ENCODE data around the gene TULP4. TPM values are rescaled to one million over a fixed set of nuclear protein-coding genes. Genes with fewer than 3 reads are reported as not detected.

TULP4 gene
- total RNA-seq, 1 donor from 2014 or later, result 406 TPM

DNA sequence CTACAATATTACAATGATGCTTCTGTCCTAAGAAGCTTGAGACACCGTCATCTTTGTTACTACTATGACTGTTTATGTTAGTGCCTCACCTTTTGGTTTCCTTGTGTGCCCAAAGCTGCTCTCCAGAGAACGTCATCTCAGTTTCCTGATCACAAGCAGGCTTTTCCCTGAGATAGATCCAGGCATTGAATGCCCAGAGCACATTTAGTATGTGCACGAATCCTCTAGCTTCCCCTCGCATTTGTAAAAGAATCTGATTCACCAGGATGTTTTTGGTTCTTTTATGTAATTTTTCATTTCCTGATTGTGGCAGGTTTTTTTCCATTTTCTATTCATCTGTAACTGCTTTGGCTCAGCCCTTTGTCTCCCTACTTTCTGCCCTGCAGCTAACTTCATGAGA is 147.5 kb downstream of the TULP4 start:
- H3K27ac Mint-ChIP-seq (ENCODE audit: unreplicated experiment), result no peak overlapping the region

GRCh38 chr6:158460602-158461169 is 148.4 kb downstream of the TULP4 start:
- peaks cover 3% of the 10 kb centered on the region for H3K4me1 Mint-ChIP-seq (ENCODE audit: low read depth, unreplicated experiment)
- H3K9me3 Mint-ChIP-seq (ENCODE audit: unreplicated experiment), result peaks cover 6% of the 10 kb centered on the region
- no peaks in the 10 kb centered on the region for H3K36me3 Mint-ChIP-seq (ENCODE audit: unreplicated experiment)

More for the DNA sequence above, 147.5 kb downstream of the TULP4 start:
- TF ChIP-seq, protein P1, sequence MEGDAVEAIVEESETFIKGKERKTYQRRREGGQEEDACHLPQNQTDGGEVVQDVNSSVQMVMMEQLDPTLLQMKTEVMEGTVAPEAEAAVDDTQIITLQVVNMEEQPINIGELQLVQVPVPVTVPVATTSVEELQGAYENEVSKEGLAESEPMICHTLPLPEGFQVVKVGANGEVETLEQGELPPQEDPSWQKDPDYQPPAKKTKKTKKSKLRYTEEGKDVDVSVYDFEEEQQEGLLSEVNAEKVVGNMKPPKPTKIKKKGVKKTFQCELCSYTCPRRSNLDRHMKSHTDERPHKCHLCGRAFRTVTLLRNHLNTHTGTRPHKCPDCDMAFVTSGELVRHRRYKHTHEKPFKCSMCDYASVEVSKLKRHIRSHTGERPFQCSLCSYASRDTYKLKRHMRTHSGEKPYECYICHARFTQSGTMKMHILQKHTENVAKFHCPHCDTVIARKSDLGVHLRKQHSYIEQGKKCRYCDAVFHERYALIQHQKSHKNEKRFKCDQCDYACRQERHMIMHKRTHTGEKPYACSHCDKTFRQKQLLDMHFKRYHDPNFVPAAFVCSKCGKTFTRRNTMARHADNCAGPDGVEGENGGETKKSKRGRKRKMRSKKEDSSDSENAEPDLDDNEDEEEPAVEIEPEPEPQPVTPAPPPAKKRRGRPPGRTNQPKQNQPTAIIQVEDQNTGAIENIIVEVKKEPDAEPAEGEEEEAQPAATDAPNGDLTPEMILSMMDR (IDR thresholded peaks at IDR 0.05; ENCODE audit: partially characterized antibody, unreplicated experiment), result no peak
- Mint-ChIP-seq H3K4me1 (ENCODE audit: low read depth, unreplicated experiment) (peaks cover 3% of the 10 kb centered on the region), H3K9me3 (ENCODE audit: unreplicated experiment) (peaks cover 4% of the 10 kb centered on the region), H3K27me3 (ENCODE audit: unreplicated experiment) (peaks cover 2% of the 10 kb centered on the region), H3K36me3 (ENCODE audit: unreplicated experiment) (no peaks in the 10 kb centered on the region), H3K4me3 (ENCODE audit: unreplicated experiment) (no peak overlapping the region)
- DNase-seq, result no peak

DNA sequence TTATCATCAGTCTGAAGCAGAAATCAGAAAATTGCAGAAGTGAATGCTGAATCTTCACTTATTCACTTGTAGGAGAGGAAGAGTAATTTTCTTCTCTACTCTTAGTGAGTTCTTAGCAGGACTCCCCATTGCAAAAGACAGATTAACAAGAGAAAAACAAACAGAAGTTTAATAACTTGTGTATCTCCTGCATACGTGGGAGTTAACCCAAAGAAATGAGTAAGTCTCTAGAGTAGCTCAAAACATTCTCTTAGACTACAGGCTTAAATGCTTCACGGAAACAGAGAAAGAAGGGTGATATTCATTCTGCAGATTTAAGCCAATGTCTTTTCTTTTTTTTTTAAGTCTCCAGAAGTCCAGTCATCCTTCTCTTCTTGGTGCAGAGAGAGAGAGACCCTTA is 149.7 kb downstream of the TULP4 start:
- Mint-ChIP-seq H3K36me3 (ENCODE audit: unreplicated experiment) (no peaks in the 10 kb centered on the region), H3K27ac (ENCODE audit: unreplicated experiment) (no peak overlapping the region), H3K9me3 (ENCODE audit: unreplicated experiment) (peaks cover 5% of the 10 kb centered on the region), H3K27me3 (ENCODE audit: unreplicated experiment) (peaks cover 4% of the 10 kb centered on the region), H3K4me1 (ENCODE audit: low read depth, unreplicated experiment) (peaks cover 3% of the 10 kb centered on the region), H3K4me3 (ENCODE audit: unreplicated experiment) (no peak overlapping the region)
- no peak for DNase-seq
- TF ChIP-seq, protein P1 (IDR thresholded peaks at IDR 0.05; ENCODE audit: partially characterized antibody, unreplicated experiment), result no peak

More at GRCh38 chr6:158460602-158461169, 148.4 kb downstream of the TULP4 start:
- no peak for DNase-seq
- TF ChIP-seq, protein P1 (IDR thresholded peaks at IDR 0.05; ENCODE audit: partially characterized antibody, unreplicated experiment), result no peak
- H3K4me3 Mint-ChIP-seq (ENCODE audit: unreplicated experiment), result no peak overlapping the region
- H3K27ac Mint-ChIP-seq (ENCODE audit: unreplicated experiment), result no peak overlapping the region
- H3K27me3 Mint-ChIP-seq (ENCODE audit: unreplicated experiment), result peaks cover 4% of the 10 kb centered on the region

- Mint-ChIP-seq H3K27ac (ENCODE audit: unreplicated experiment) (no peak overlapping the region), H3K36me3 (ENCODE audit: unreplicated experiment) (peaks cover 8% of the 10 kb centered on the region), H3K4me1 (ENCODE audit: low read depth, unreplicated experiment) (peaks cover 3% of the 10 kb centered on the region), H3K9me3 (ENCODE audit: unreplicated experiment) (peaks cover 6% of the 10 kb centered on the region), H3K4me3 (ENCODE audit: unreplicated experiment) (no peak overlapping the region), H3K27me3 (ENCODE audit: unreplicated experiment) (peaks cover 7% of the 10 kb centered on the region)
- TF ChIP-seq, protein P1 (IDR thresholded peaks at IDR 0.05; ENCODE audit: partially characterized antibody, unreplicated experiment), result no peak
- no peak for DNase-seq
Observed at GRCh38 chr6:158464483-158464882, 152.2 kb downstream of the TULP4 start.

GRCh38 chr6:158465257-158465656 is 153.0 kb downstream of the TULP4 start:
- H3K4me1 Mint-ChIP-seq (ENCODE audit: low read depth, unreplicated experiment), result no peaks in the 10 kb centered on the region

More at GRCh38 chr6:158465257-158465656, 153.0 kb downstream of the TULP4 start:
- Mint-ChIP-seq H3K27ac (ENCODE audit: unreplicated experiment) (no peak overlapping the region), H3K9me3 (ENCODE audit: unreplicated experiment) (peaks cover 10% of the 10 kb centered on the region), H3K4me3 (ENCODE audit: unreplicated experiment) (no peak overlapping the region), H3K36me3 (ENCODE audit: unreplicated experiment) (peaks cover 15% of the 10 kb centered on the region), H3K27me3 (ENCODE audit: unreplicated experiment) (peaks cover 9% of the 10 kb centered on the region)
- DNase-seq, result no peak
- TF ChIP-seq, protein P1 (IDR thresholded peaks at IDR 0.05; ENCODE audit: partially characterized antibody, unreplicated experiment), result no peak
